Measurements from ENCODE around the gene CYB561A3.

DNA sequence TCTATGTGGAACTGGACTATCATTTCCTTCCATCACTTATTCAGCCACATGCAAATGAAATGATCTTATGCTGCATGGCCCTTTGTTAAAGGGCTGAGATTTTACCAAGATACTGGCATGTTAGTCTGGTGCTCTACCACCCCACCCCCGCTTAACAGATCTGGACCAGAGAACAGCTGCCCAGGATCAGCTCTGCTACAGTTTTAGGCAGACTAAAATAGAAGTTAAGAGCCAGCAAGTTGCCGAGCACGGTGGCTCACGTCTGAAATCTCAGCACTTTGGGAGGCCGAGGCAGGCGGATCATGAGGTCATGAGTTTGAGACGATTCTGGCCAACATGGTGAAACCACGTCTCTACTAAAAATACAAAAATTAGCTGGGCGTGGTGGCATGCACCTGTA, 33.3 kb downstream of the CYB561A3 start:
- no peak for TF ChIP-seq POLR2AphosphoS5 (IDR thresholded peaks at IDR 0.05)
- TF ChIP-seq, protein P1, sequence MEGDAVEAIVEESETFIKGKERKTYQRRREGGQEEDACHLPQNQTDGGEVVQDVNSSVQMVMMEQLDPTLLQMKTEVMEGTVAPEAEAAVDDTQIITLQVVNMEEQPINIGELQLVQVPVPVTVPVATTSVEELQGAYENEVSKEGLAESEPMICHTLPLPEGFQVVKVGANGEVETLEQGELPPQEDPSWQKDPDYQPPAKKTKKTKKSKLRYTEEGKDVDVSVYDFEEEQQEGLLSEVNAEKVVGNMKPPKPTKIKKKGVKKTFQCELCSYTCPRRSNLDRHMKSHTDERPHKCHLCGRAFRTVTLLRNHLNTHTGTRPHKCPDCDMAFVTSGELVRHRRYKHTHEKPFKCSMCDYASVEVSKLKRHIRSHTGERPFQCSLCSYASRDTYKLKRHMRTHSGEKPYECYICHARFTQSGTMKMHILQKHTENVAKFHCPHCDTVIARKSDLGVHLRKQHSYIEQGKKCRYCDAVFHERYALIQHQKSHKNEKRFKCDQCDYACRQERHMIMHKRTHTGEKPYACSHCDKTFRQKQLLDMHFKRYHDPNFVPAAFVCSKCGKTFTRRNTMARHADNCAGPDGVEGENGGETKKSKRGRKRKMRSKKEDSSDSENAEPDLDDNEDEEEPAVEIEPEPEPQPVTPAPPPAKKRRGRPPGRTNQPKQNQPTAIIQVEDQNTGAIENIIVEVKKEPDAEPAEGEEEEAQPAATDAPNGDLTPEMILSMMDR (IDR thresholded peaks at IDR 0.05): no peak
